Endodermal cell (in vitro differentiated cells): ENCODE data around the gene TPM3. TPM values are rescaled to one million over a fixed set of nuclear protein-coding genes. Genes with fewer than 3 reads are reported as not detected.

Experiments
- DNase-seq: peaks from one replicate; pipeline ENCODE4 v3.0.0-alpha.2; 2017
- H3K27ac ChIP-seq: 2 replicates; pipeline ENCODE4 v1.5.1; 2013; ENCODE audit warnings: mild to moderate bottlenecking, low read depth, low read length, moderate library complexity
- H3K27me3 ChIP-seq: 2 replicates; pipeline ENCODE4 v1.6.1; 2013; ENCODE audit warnings: mild to moderate bottlenecking, low read length, moderate library complexity; ENCODE audit not compliant: insufficient read depth, control insufficient read depth, poor library complexity, severe bottlenecking
- H3K36me3 ChIP-seq: 2 replicates; pipeline ENCODE4 v1.7.0; 2013; ENCODE audit warnings: mild to moderate bottlenecking, low read length, moderate library complexity; ENCODE audit not compliant: control insufficient read depth, insufficient read depth
- H3K4me1 ChIP-seq: one replicate; pipeline ENCODE4 v1.7.0; 2013; ENCODE audit warnings: low read length; ENCODE audit not compliant: control insufficient read depth, insufficient read depth
- H3K4me3 ChIP-seq: 2 replicates; pipeline ENCODE4 v1.5.1; 2013; ENCODE audit warnings: mild to moderate bottlenecking, low read length, moderate library complexity
- H3K9ac ChIP-seq: 2 replicates; pipeline ENCODE4 v1.6.1; 2013; ENCODE audit warnings: mild to moderate bottlenecking, low read length, moderate library complexity; ENCODE audit not compliant: poor library complexity, severe bottlenecking; ENCODE audit errors: extremely low read depth
- H3K9me3 ChIP-seq: 2 replicates; pipeline ENCODE4 v1.6.1; 2013; ENCODE audit warnings: mild to moderate bottlenecking, low read length, moderate library complexity; ENCODE audit not compliant: control insufficient read depth
- H3K27ac Mint-ChIP-seq: 2 replicates; pipeline ENCODE4 v1.8.0; 2020; ENCODE audit warnings: mixed read lengths
- H3K27me3 Mint-ChIP-seq: 2 replicates; pipeline ENCODE4 v1.8.0; 2021; ENCODE audit warnings: mild to moderate bottlenecking, mixed read lengths; ENCODE audit not compliant: insufficient read depth
- H3K36me3 Mint-ChIP-seq: 2 replicates; pipeline ENCODE4 v1.8.0; 2020; ENCODE audit warnings: low read depth, mixed read lengths
- H3K4me1 Mint-ChIP-seq: 2 replicates; pipeline ENCODE4 v1.8.0; 2020; ENCODE audit warnings: mixed read lengths
- H3K4me3 Mint-ChIP-seq: 2 replicates; pipeline ENCODE4 v1.8.0; 2020; ENCODE audit warnings: mild to moderate bottlenecking, moderate library complexity, mixed read lengths
- H3K9me3 Mint-ChIP-seq: 2 replicates; pipeline ENCODE4 v1.8.0; 2020; ENCODE audit warnings: mild to moderate bottlenecking, mixed read lengths
- WGBS, 2 experiments: methylation state at CpG; one replicate each; pipeline versions ENCODE4 v1.1.5 to v1.1.7; 2013; ENCODE audit warnings: missing lambda C conversion rate in 2 of 2, mixed read lengths in 1 of 2; ENCODE audit not compliant: insufficient coverage in 1 of 2, insufficient read length in 1 of 2; 5-methylcytosine and 5-hydroxymethylcytosine counted together
- total RNA-seq, 2 donors: library from RNA; stranded (reverse); fragmentation: NEBNext Ultra II Directional in 1 of 2; extraction: Animal tissue kit (Norgen Biotek cat#: 25700) in 1 of 2; gene quantifications; 2 replicates in 1 of 2; 3 replicates in 1 of 2; pipeline ENCODE4 v1.2.1, GENCODE V29; 2021
- TF ChIP-seq, protein P1 (sequence below): fragments of 200-600 bp; sonication (generic); conservative IDR thresholded peaks from 2 replicates; pipeline ENCODE4 v1.5.0; 2021; ENCODE audit warnings: antibody characterized with exemption, mild to moderate bottlenecking

TPM3 gene
- total RNA-seq, 2 donors from 2014 or later, result 597 to 679 TPM

DNA sequence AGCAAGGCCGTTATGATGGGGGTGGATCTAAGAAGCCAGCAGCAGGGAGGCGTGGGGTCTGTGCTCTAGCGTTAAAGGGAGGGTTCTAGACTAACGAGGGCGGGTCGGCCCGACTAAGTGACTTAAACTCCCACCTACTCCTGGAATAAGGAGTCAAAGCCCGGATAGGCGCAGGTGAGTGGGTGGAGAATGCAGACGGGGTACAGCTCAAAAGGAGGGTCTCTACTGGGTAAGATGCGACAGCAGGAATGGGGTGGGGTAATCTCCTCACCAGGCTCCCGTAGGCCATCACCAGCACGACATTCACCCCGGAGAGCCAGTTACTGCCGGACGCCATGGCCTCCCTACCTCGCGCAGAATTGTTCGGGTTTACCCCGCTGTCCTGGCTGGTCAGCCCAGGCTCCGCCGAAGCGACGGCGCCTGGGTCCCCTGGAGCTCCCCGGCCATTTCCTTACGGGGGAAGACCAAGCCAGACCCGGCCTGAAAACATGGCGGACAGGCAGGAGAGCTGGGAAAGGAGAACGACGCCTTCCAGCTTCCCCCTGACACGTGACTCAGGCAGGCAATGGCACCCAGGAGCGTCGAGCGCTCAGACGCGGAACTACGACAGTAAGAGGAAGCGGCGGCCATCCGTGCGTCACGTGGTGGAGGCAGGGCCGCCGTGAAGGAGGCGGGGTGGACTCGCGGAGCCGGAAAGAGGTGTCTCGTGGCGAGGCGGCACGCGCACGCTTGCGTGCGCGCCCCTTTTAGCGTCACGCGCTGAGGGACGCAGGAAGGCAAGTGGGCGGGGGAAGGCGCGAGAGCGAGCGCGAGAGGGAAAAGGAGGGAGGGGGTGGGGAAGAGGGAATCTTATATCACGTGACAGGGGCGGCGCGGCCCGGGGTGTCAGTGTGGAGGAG, 28.4 kb upstream of the TPM3 start, which contains the start of gene UBAP2L:
Gene UBAP2L, plus strand, starts transcription at position 885 of the 899 bp plus-strand sequence. CDS start 4,169 bp downstream, outside the sequence.
- 0 to 2% methylated on average over 9 to 73 of the region's 73 CpGs for WGBS, 2 experiments
- DNase-seq, result peak; percentile 99
- Histone ChIP-seq H3K27me3 (no peaks in the 10 kb centered on the region), H3K4me3 (peak within 1 kb of the TSS; percentile 95), H3K9me3 (no peaks in the 10 kb centered on the region), H3K4me1 (peaks cover 6% of the 10 kb centered on the region), H3K9ac (peak within 1 kb of the TSS; percentile 99), H3K27ac (peak within 1 kb of the TSS; percentile 93), H3K36me3 (peaks cover 38% of the 10 kb centered on the region)
- H3K27me3 Mint-ChIP-seq, result no peaks in the 10 kb centered on the region
- peak within 1 kb of the TSS; percentile 100 for H3K27ac Mint-ChIP-seq
- peaks cover 44% of the 10 kb centered on the region for H3K36me3 Mint-ChIP-seq
- no peaks in the 10 kb centered on the region for H3K9me3 Mint-ChIP-seq
- TF ChIP-seq, protein P1, sequence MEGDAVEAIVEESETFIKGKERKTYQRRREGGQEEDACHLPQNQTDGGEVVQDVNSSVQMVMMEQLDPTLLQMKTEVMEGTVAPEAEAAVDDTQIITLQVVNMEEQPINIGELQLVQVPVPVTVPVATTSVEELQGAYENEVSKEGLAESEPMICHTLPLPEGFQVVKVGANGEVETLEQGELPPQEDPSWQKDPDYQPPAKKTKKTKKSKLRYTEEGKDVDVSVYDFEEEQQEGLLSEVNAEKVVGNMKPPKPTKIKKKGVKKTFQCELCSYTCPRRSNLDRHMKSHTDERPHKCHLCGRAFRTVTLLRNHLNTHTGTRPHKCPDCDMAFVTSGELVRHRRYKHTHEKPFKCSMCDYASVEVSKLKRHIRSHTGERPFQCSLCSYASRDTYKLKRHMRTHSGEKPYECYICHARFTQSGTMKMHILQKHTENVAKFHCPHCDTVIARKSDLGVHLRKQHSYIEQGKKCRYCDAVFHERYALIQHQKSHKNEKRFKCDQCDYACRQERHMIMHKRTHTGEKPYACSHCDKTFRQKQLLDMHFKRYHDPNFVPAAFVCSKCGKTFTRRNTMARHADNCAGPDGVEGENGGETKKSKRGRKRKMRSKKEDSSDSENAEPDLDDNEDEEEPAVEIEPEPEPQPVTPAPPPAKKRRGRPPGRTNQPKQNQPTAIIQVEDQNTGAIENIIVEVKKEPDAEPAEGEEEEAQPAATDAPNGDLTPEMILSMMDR, result no peak
- H3K4me1 Mint-ChIP-seq, result peaks cover 33% of the 10 kb centered on the region
- peak within 1 kb of the TSS; percentile 98 for H3K4me3 Mint-ChIP-seq

DNA sequence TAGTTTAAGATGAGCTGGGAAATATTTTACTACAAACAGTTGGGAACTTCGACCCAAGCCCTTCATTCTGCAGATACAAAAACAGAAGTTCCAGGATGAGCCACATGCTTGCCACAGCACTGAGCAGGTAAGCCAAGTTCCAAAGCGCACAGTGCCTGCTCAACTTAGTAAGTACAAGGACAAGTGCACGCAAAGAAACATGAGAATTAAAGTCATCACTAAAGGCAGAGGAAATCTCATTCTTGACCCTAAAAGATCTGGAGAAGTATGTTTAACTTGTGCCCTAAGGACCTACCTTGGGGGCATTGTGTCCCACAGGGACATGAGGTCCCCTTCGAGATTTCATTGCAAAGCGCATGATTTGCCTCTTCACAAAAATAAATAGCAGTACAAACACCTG, 27.6 kb upstream of the TPM3 start:
- no peaks in the 10 kb centered on the region for H3K9me3 ChIP-seq
- TF ChIP-seq, protein P1, result no peak
- peak overlapping the region; percentile 99 for H3K9ac ChIP-seq
- peak overlapping the region; percentile 93 for H3K27ac ChIP-seq
- 24 to 31% methylated on average over 3 to 5 of the region's 5 CpGs for WGBS, 2 experiments
- Mint-ChIP-seq H3K27me3 (no peaks in the 10 kb centered on the region), H3K4me3 (peak overlapping the region; percentile 98), H3K27ac (peak overlapping the region; percentile 100), H3K9me3 (no peaks in the 10 kb centered on the region), H3K4me1 (peaks cover 33% of the 10 kb centered on the region), H3K36me3 (peaks cover 37% of the 10 kb centered on the region)
- peaks cover 6% of the 10 kb centered on the region for H3K4me1 ChIP-seq
- no peak for DNase-seq
- peak overlapping the region; percentile 95 for H3K4me3 ChIP-seq
- H3K27me3 ChIP-seq, result no peaks in the 10 kb centered on the region
- peaks cover 34% of the 10 kb centered on the region for H3K36me3 ChIP-seq

DNA sequence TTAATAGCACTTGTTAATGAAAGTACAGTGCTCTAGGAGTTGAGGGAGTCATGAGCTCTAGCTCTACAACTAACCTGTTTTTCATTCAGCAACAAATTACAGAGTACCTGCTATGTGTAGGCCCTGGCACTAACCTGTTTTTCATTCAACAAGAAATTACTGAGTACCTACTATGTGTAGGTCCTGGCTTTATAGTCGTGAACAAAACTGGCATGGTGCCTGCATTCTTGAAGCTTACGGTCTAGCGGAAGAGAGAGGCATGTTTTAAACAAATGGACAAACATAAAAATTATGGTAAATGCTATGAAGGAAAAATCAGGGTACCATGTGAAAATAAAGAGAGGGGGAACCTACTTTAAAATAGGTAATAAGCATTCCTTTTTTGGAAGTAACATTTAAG, 26.6 kb upstream of the TPM3 start:
- TF ChIP-seq, protein P1, result no peak
- no peaks in the 10 kb centered on the region for H3K9me3 ChIP-seq
- H3K27ac ChIP-seq, result no peak overlapping the region
- peak overlapping the region; percentile 99 for H3K9ac ChIP-seq
- peak overlapping the region; percentile 95 for H3K4me3 ChIP-seq
- 91 to 100% methylated on average over 2 to 3 of the region's 3 CpGs for WGBS, 2 experiments
- H3K27me3 ChIP-seq, result no peaks in the 10 kb centered on the region
- no peaks in the 10 kb centered on the region for H3K27me3 Mint-ChIP-seq
- H3K27ac Mint-ChIP-seq, result no peak overlapping the region
- peaks cover 34% of the 10 kb centered on the region for H3K36me3 ChIP-seq
- peaks cover 39% of the 10 kb centered on the region for H3K36me3 Mint-ChIP-seq
- H3K9me3 Mint-ChIP-seq, result no peaks in the 10 kb centered on the region
- H3K4me3 Mint-ChIP-seq, result peak overlapping the region; percentile 98
- H3K4me1 Mint-ChIP-seq, result peaks cover 24% of the 10 kb centered on the region
- no peak for DNase-seq
- peaks cover 6% of the 10 kb centered on the region for H3K4me1 ChIP-seq
